Inflammatory macrophage treated with lipopolysaccharide for 4 hours (primary cell): ENCODE results near the gene ANKRA2.
A peak's percentile ranks its signal among the peaks of the same experiment; 100 is the strongest.

ENCODE experiments used
- DNase-seq: peaks from one replicate; pipeline ENCODE4 v3.0.0-alpha.2; 2020

The ANKRA2 gene

GRCh38 chr5:73565139-73565968, at the start of gene ANKRA2, which contains the start of gene UTP15:
Gene ANKRA2 (minus strand): TSS chr5:73565639. CDS start chr5:73562881, 2,758 bp downstream.
Gene UTP15 (plus strand): TSS chr5:73565743. CDS start chr5:73567345, 1,602 bp downstream.
- peak; percentile 100 for DNase-seq

- no peak for DNase-seq
These were observed 49.6 kb upstream of the ANKRA2 start for GRCh38 chr5:73615085-73615484.

- DNase-seq: no peak
These were observed 47.4 kb upstream of the ANKRA2 start for GRCh38 chr5:73612799-73613198.

- DNase-seq: no peak
These were observed 41.8 kb upstream of the ANKRA2 start for GRCh38 chr5:73607228-73607627.

GRCh38 chr5:73606206-73606753, 40.8 kb upstream of the ANKRA2 start:
- DNase-seq: no peak

- DNase-seq: no peak
These were observed 40.0 kb upstream of the ANKRA2 start for GRCh38 chr5:73605223-73606087.

GRCh38 chr5:73603998-73604397, 38.6 kb upstream of the ANKRA2 start:
- peak; percentile 27 for DNase-seq

GRCh38 chr5:73599380-73599779, 33.9 kb upstream of the ANKRA2 start:
- no peak for DNase-seq

- peak; percentile 47 for DNase-seq
These were observed 31.4 kb upstream of the ANKRA2 start for GRCh38 chr5:73596705-73597328.

- no peak for DNase-seq
These were observed 27.1 kb upstream of the ANKRA2 start for GRCh38 chr5:73592551-73592950.

GRCh38 chr5:73591698-73592501, 26.5 kb upstream of the ANKRA2 start:
- no peak for DNase-seq

- peak; percentile 66 for DNase-seq
These were observed 25.8 kb upstream of the ANKRA2 start for GRCh38 chr5:73591102-73591695.

- no peak for DNase-seq
These were observed 22.5 kb upstream of the ANKRA2 start for GRCh38 chr5:73587923-73588322.

GRCh38 chr5:73582285-73583145, 17.1 kb upstream of the ANKRA2 start:
- DNase-seq: no peak

- DNase-seq: no peak
These were observed 619 bp upstream of the ANKRA2 start for GRCh38 chr5:73565969-73566547.

- DNase-seq: no peak
These were observed 764 bp downstream of the ANKRA2 start for GRCh38 chr5:73564675-73565074.

GRCh38 chr5:73564018-73564417, 1.4 kb downstream of the ANKRA2 start:
- DNase-seq: no peak

- DNase-seq: no peak
These were observed 6.5 kb downstream of the ANKRA2 start for GRCh38 chr5:73558950-73559349.

- no peak for DNase-seq
These were observed 12.8 kb downstream of the ANKRA2 start for GRCh38 chr5:73552642-73553041.

GRCh38 chr5:73550016-73550415, 15.4 kb downstream of the ANKRA2 start:
- DNase-seq: no peak
